Epithelial cell of esophagus (primary cell): Measurements from ENCODE around the gene SPINT1.
A peak's percentile ranks its signal among the peaks of the same experiment; 100 is the strongest.

Source experiments
- DNase-seq: peaks from one replicate; pipeline ENCODE4 v3.0.0; 2010; ENCODE audit warnings: low read depth
- H3K4me3 ChIP-seq: 2 replicates; pipeline ENCODE4 v1.5.1; 2011; ENCODE audit warnings: mild to moderate bottlenecking, low read length, control low read depth
- TF ChIP-seq, protein P1 (sequence below): IDR thresholded peaks from 2 replicates; pipeline ENCODE4 v1.5.1; 2011; ENCODE audit warnings: low read depth, mild to moderate bottlenecking, low read length, control low read depth, inconsistent platforms; ENCODE audit not compliant: insufficient read depth; ENCODE audit errors: missing control alignments

The SPINT1 gene

DNA sequence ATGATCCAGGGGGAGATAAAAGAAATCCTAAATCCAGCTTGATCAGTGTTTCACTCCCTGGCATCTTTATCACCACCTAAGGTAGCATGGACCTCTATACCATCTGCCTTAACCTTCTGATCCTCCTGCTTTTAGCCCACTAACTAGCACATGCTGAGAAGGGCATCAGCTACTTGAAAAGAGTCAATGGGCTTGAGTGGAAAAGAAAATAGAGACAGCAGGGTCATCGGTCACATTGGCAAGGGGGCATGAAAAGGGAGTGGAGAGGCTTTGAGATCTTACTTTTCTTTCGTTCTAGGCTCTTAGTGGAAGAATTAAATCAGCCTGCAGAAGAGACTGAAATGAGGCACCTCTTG is 37.2 kb upstream of the SPINT1 start:
- TF ChIP-seq, protein P1, sequence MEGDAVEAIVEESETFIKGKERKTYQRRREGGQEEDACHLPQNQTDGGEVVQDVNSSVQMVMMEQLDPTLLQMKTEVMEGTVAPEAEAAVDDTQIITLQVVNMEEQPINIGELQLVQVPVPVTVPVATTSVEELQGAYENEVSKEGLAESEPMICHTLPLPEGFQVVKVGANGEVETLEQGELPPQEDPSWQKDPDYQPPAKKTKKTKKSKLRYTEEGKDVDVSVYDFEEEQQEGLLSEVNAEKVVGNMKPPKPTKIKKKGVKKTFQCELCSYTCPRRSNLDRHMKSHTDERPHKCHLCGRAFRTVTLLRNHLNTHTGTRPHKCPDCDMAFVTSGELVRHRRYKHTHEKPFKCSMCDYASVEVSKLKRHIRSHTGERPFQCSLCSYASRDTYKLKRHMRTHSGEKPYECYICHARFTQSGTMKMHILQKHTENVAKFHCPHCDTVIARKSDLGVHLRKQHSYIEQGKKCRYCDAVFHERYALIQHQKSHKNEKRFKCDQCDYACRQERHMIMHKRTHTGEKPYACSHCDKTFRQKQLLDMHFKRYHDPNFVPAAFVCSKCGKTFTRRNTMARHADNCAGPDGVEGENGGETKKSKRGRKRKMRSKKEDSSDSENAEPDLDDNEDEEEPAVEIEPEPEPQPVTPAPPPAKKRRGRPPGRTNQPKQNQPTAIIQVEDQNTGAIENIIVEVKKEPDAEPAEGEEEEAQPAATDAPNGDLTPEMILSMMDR = no peak
- peak overlapping the region; percentile 90 for H3K4me3 ChIP-seq

DNA sequence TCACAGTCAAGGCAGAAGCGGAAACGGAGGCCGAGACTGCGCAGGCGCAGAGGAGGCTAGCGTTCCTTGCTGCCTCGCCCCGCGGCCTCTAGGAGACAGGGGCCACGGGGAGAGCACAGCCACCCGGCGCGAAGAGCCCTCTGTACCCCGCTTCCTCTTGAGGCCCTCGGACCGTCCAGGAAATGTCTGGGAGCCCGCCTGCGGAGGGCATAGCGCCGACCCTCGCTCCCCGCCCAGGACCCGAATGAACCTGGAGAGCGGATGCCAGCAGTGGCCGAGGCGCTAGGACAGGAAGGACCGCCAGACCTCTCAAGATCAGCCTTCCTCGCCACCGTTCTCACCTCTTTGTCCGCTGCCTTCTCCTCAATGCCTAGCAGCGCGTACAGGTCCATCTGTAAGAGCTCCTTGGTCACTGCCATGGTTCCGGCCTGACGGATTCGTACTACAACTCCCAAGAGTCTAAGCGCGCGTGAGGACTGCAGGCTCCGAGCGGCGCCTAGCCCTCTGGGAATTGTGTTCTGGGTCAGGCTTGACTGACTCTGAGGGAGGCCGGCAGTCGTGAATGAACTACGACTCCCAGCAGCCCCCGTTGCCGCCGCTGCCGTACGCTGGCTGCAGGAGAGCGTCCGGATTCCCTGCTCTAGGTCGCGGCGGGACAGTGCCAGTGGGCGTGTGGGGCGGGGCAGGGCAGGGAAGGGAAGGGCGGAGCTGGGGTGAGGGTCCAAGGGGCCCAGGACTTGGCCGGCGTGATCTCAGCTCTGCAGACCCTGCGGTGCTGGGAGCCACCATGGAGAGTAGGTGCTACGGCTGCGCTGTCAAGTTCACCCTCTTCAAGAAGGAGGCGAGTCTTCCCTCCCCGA is 36.6 kb upstream of the SPINT1 start, which contains the start of the genes DNAJC17 and ZFYVE19:
Gene DNAJC17, minus strand, starts transcription at position 446 of the 860 bp plus-strand sequence. Its CDS starts 27 bp downstream, at position 419.
Gene ZFYVE19, plus strand, starts transcription at position 62 of the 860 bp plus-strand sequence. Its CDS starts 501 bp downstream, at position 563.
- H3K4me3 ChIP-seq = peak within 1 kb of the TSS; percentile 90
- peak; percentile 99 for DNase-seq
- TF ChIP-seq, protein P1 = peak; percentile 29

More for the DNA sequence above, 37.2 kb upstream of the SPINT1 start:
- no peak for DNase-seq

DNA sequence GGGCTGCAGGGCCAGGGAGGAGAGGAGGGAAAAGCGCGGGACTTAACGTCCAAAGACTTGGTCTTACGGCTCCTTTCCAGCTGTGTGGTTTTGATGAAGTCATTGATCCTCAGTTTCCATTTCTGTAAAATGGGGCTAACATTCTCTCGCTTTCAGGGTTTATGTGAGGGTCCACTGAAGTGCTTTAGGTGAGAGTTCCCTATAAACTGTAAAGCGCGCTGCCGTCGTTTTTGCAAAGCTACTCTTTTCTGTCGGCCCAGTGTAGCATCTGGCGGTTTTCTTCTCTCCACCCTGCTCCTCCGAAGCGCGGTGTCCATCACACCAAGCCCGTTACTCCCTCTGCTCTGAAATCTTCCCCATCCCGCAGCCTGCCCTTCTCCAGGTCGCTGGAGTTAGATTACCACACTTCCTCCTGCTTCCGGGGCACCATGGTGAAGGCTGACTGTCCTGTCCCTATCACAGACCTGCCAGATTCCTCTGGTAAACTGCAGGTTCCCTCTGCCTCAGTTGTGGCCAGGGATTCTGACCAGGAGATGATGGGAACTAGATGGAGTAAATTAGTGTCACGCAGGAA is 35.9 kb upstream of the SPINT1 start:
- no peak for DNase-seq
- H3K4me3 ChIP-seq = peak overlapping the region; percentile 90
- TF ChIP-seq, protein P1 = no peak

DNA sequence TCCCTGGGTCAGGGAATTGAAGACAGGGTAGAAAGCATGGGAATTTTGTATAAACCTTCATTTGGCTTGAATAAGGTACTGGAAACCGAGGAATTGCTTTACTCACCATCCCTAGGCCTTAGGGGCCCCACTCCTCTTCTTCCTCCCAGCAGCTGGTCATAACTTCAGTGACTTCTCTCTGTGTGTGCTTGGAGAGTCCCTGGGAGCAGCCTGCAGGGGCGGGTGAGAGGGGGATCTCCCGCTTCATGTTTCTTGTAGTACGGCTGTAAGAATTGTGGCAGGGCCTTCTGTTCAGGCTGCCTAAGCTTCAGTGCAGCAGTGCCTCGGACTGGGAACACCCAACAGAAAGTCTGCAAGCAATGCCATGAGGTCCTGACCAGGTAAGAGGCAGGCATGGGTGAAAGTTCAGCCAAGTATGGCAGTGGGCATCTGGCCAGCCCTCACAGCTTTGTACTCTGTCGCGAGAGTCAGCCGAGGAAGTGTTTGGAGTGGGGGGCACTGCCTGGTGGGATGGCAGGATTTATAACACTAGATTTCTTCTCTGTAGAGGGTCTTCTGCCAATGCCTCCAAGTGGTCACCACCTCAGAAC is 34.9 kb upstream of the SPINT1 start:
- no peak overlapping the region for H3K4me3 ChIP-seq
- TF ChIP-seq, protein P1 = no peak
- DNase-seq = no peak

DNA sequence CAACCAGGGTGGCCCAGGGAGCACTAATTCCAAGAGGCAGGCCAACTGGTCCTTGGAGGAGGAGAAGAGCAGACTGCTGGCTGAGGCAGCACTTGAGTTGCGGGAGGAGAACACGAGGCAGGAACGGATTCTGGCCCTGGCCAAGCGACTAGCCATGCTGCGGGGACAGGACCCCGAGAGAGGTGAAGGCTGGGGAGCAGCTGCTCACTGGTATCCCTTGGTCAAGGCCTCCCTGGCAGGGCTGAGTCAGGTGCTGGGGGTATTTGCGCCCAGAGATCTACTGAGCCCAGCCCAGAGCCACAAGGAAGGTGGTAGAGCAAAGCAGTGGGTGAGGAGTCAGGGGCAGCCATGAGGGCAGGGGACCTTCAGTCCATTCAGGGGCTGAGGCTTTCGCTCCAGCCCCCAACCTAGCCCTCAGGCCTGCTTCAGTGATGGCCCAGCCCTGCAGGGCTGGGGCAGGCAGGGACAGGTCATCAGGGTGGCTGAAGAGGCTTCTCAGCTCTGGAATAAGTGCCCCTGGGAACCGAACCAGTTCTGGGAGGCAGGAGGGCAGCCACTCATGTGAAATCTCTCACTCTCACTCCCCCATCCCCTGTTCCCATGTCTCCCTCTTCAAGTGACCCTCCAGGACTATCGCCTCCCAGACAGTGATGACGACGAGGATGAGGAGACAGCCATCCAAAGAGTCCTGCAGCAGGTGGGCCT is 31.0 kb upstream of the SPINT1 start:
- H3K4me3 ChIP-seq = no peak overlapping the region
- TF ChIP-seq, protein P1 = no peak
- no peak for DNase-seq

DNA sequence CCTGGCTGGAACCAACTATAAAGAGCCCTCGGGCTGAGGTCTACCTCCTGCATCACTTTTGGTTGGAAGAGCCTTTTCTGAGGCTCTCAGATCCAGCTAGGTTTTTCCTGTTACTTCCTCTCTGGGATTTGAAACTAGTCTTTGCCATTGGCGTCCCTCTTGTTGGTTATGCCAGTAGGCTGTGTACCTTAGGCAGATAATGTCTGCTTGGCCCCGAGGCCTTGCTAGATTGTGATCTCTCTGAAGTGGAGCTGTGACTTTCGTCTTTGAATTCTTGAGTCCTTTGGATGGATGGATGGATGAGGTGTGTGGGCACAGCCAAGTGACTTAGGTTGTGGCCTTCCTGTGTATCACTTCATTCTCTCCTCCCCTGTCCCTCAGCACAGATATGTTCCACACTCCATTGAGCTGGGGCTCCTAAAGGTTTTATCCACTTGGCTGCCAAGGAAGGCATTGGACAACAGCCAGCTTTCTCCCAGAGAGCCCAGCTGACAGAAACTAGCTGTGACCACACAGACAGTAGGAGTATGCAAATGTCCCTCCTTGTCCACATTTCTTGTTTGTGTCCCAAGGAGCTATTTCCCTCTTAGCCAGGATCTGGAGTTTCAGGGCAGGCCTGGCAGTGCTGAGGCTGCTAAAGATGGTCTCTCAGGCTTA is 28.7 kb upstream of the SPINT1 start:
- TF ChIP-seq, protein P1 = no peak

More for the DNA sequence above, 28.7 kb upstream of the SPINT1 start:
- H3K4me3 ChIP-seq = no peak overlapping the region
- DNase-seq = no peak
